EL (cell line): Measurements from ENCODE around the gene MCM3AP.

Source experiments
- DNase-seq: peaks from one replicate; pipeline ENCODE4 v3.0.0-alpha.2; 2016

Gene MCM3AP

GRCh38 chr21:46215436-46216131 is 69.8 kb downstream of the MCM3AP start:
- no peak for DNase-seq

- DNase-seq: no peak
Observed at GRCh38 chr21:46214478-46215340, 70.7 kb downstream of the MCM3AP start.

- DNase-seq: no peak
Observed at GRCh38 chr21:46213620-46214286, 71.7 kb downstream of the MCM3AP start.

- no peak for DNase-seq
Observed at GRCh38 chr21:46212721-46213484, 72.5 kb downstream of the MCM3AP start.

GRCh38 chr21:46211786-46212720 is 73.4 kb downstream of the MCM3AP start:
- no peak for DNase-seq

- DNase-seq: no peak
Observed at GRCh38 chr21:46211376-46211775, 74.0 kb downstream of the MCM3AP start.

- DNase-seq: no peak
Observed at GRCh38 chr21:46210378-46211136, 74.9 kb downstream of the MCM3AP start.

GRCh38 chr21:46208761-46209721 is 76.4 kb downstream of the MCM3AP start:
- DNase-seq: no peak

- DNase-seq: no peak
Observed at GRCh38 chr21:46207920-46208591, 77.4 kb downstream of the MCM3AP start.

GRCh38 chr21:46207006-46207919 is 78.1 kb downstream of the MCM3AP start:
- DNase-seq: no peak

GRCh38 chr21:46206163-46207005 is 79.0 kb downstream of the MCM3AP start:
- DNase-seq: no peak

GRCh38 chr21:46205766-46206162 is 79.6 kb downstream of the MCM3AP start:
- no peak for DNase-seq

- no peak for DNase-seq
Observed at GRCh38 chr21:46205166-46205565, 80.2 kb downstream of the MCM3AP start.

GRCh38 chr21:46203203-46203600 is 82.2 kb downstream of the MCM3AP start:
- no peak for DNase-seq

- no peak for DNase-seq
Observed at GRCh38 chr21:46202592-46203202, 82.7 kb downstream of the MCM3AP start.
